Measurements from ENCODE around the gene GAB2.

The GAB2 gene

GRCh38 chr11:78339483-78339882 lies 78.1 kb downstream of the GAB2 start:
- no peak for DNase-seq

GRCh38 chr11:78338702-78339101 lies 78.9 kb downstream of the GAB2 start:
- no peak for DNase-seq

- DNase-seq, result no peak
Measured at GRCh38 chr11:78338138-78338537, 79.5 kb downstream of the GAB2 start.

GRCh38 chr11:78337554-78337924 lies 80.1 kb downstream of the GAB2 start:
- DNase-seq, result no peak

- no peak for DNase-seq
Measured at GRCh38 chr11:78336877-78337553, 80.6 kb downstream of the GAB2 start.

GRCh38 chr11:78334109-78334508 lies 83.5 kb downstream of the GAB2 start:
- no peak for DNase-seq

GRCh38 chr11:78332872-78333271 lies 84.7 kb downstream of the GAB2 start:
- no peak for DNase-seq

GRCh38 chr11:78332174-78332866 lies 85.3 kb downstream of the GAB2 start:
- DNase-seq, result no peak

GRCh38 chr11:78331711-78332110 lies 85.9 kb downstream of the GAB2 start:
- DNase-seq, result no peak

- no peak for DNase-seq
Measured at GRCh38 chr11:78330361-78330760, 87.3 kb downstream of the GAB2 start.

- no peak for DNase-seq
Measured at GRCh38 chr11:78327945-78328344, 89.7 kb downstream of the GAB2 start.

- no peak for DNase-seq
Measured at GRCh38 chr11:78325274-78325781, 92.3 kb downstream of the GAB2 start.

GRCh38 chr11:78323363-78323762 lies 94.3 kb downstream of the GAB2 start:
- no peak for DNase-seq

GRCh38 chr11:78319453-78319955 lies 98.1 kb downstream of the GAB2 start:
- no peak for DNase-seq

GRCh38 chr11:78318321-78319114 lies 99.1 kb downstream of the GAB2 start:
- DNase-seq, result no peak

GRCh38 chr11:78315724-78316123 lies 101.9 kb downstream of the GAB2 start:
- no peak for DNase-seq

GRCh38 chr11:78314762-78315161 lies 102.9 kb downstream of the GAB2 start:
- no peak for DNase-seq

- no peak for DNase-seq
Measured at GRCh38 chr11:78313898-78314297, 103.7 kb downstream of the GAB2 start.

GRCh38 chr11:78313181-78313795 lies 104.3 kb downstream of the GAB2 start:
- DNase-seq, result no peak

GRCh38 chr11:78312712-78313111 lies 104.9 kb downstream of the GAB2 start:
- no peak for DNase-seq

GRCh38 chr11:78311702-78312371 lies 105.8 kb downstream of the GAB2 start:
- DNase-seq, result no peak

GRCh38 chr11:78310500-78310909 lies 107.1 kb downstream of the GAB2 start:
- DNase-seq, result no peak
